Astrocyte of the spinal cord (primary cell): ENCODE data around the gene SASH1.

Experiments
- DNase-seq: peaks from one replicate; pipeline ENCODE4 v3.0.0; 2011; ENCODE audit warnings: low read depth, low spot score
- H3K4me3 ChIP-seq: 2 replicates; pipeline ENCODE4 v1.5.1; 2011; ENCODE audit warnings: low read depth, mild to moderate bottlenecking, low read length, moderate library complexity
- in situ Hi-C: cut with HindIII; loops from 2 replicates; pipeline ENCODE4 v1.10.0; 2017; ENCODE audit warnings: low sequenced_read_pairs
- TF ChIP-seq, protein P1 (sequence below): IDR thresholded peaks from 2 replicates; pipeline ENCODE4 v1.5.1; 2012; ENCODE audit warnings: low read depth, mild to moderate bottlenecking, low read length, inconsistent platforms

The SASH1 gene

DNA sequence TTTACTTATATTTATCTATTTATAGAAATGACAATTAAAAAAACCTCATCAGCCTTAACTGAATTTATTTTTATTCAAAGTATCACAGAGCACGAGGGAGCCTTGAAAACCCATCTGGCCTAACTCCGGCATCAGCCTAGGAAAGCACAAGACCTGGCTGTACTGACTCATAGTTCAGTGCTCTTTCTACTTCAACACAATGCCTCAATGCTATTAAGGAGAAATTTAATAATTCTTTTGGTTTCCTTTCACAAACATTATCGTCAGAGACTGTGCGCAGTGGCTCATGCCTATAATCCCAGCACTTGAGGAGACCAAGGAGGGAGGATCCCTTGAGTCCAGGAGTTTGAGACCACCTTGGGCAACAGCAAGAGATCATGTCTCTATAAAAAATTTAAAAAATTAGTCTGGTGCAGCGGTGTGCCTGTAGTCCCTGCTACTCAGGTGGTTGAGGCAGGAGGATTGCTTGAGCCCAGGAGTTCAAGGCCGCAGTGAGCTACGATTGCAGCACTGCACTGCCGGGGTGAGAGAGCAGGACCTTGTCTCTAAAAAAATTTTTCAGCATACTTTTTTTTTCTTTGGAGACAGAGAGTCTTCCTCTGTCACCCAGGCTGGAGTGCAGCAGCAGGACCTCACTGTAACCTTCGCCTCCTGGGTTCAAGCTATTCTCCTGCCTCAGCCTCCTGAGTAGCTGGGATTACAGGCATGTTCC, 1.9 kb upstream of the SASH1 start:
- in situ Hi-C loops = no loop called here
- no peak overlapping the region for H3K4me3 ChIP-seq
- DNase-seq = no peak
- TF ChIP-seq, protein P1, sequence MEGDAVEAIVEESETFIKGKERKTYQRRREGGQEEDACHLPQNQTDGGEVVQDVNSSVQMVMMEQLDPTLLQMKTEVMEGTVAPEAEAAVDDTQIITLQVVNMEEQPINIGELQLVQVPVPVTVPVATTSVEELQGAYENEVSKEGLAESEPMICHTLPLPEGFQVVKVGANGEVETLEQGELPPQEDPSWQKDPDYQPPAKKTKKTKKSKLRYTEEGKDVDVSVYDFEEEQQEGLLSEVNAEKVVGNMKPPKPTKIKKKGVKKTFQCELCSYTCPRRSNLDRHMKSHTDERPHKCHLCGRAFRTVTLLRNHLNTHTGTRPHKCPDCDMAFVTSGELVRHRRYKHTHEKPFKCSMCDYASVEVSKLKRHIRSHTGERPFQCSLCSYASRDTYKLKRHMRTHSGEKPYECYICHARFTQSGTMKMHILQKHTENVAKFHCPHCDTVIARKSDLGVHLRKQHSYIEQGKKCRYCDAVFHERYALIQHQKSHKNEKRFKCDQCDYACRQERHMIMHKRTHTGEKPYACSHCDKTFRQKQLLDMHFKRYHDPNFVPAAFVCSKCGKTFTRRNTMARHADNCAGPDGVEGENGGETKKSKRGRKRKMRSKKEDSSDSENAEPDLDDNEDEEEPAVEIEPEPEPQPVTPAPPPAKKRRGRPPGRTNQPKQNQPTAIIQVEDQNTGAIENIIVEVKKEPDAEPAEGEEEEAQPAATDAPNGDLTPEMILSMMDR = no peak

DNA sequence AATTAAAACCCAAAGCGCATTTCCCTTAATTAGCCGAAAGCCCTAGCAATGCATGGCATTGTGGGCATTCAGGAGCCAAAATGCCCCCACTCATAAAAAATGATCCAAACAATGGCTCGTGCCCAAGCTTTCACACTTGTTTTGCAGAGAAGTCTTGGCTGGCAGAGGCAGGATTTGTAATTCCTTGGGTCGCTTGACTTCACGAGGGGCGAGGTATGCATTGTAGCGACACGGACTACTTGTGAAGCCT, 613 bp upstream of the SASH1 start:
- in situ Hi-C loops = no loop called here
- H3K4me3 ChIP-seq = peak overlapping the region; percentile 73
- TF ChIP-seq, protein P1 = no peak
- DNase-seq = no peak

DNA sequence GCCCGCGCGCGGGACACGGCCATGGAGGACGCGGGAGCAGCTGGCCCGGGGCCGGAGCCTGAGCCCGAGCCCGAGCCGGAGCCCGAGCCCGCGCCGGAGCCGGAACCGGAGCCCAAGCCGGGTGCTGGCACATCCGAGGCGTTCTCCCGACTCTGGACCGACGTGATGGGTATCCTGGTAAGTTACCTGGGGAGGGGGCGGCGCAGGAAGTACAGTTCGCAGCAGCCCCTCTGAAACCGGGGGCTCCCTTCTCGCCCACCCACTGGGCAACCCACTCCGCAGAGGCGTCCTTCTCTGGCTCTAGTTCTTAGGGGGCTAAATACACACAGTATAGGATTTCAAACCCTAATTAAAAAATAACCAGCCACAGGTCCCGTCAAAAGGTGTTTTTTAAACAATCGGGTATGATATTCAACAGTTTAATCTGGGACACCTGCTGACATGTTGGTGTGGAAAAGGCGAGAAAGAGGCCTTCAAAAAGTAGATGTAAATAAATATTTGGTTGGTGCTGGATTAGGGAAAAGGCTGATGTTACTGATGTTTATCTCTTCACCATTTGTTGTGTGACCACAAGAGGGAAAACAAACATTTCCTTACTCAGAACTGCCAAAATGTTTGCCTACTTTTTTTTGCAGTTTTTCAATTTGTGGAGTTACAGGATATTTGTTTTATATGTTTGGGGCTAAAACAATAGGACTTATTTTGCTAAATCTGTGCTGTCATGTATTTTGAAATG, 577 bp downstream of the SASH1 start:
- TF ChIP-seq, protein P1 = no peak
- in situ Hi-C loops = no loop called here
- DNase-seq = no peak
- H3K4me3 ChIP-seq = peak overlapping the region; percentile 73

DNA sequence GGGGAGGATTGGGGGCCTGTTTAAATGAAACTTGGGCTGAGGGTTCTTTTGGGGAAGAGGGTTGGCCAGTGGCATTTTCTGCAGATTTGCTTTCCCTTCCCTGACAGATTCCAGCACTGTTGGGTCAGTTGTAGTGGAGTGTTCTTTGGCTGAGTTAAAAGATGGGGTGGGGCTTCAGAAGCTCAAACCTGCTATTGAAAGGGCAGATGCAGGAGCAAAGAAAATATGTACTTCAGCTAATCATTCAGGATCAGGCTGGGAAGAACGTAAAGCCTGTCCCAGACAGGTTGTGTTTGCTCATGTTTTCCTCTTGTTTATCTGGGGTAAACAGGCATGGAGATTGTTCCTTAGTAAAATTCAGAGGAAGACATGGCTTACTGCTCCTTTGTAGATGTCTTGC, 2.5 kb downstream of the SASH1 start:
- TF ChIP-seq, protein P1 = no peak

DNA sequence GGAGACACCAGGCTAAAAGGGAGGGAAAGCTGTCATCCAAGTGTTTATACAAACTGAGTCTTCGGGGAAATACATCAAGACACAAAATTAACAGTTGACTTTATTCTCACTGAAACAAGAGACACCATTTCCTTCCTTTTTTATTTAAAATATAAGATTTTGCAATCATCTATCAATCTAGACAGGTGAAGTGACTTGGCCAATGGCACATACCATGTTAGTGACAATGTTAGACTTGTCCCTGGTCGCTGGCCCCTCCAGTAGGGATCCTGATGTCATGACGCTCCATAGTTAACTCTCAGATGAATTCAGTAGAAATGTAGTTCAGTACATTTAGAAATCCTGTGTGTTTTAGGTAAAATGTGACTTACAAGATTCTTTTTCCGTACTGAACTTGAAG, 2.9 kb downstream of the SASH1 start:
- in situ Hi-C loops = no loop called here
- TF ChIP-seq, protein P1 = no peak
- no peak overlapping the region for H3K4me3 ChIP-seq
- DNase-seq = no peak

More for the DNA sequence above, 2.5 kb downstream of the SASH1 start:
- in situ Hi-C loops = no loop called here
- no peak overlapping the region for H3K4me3 ChIP-seq
- DNase-seq = no peak

DNA sequence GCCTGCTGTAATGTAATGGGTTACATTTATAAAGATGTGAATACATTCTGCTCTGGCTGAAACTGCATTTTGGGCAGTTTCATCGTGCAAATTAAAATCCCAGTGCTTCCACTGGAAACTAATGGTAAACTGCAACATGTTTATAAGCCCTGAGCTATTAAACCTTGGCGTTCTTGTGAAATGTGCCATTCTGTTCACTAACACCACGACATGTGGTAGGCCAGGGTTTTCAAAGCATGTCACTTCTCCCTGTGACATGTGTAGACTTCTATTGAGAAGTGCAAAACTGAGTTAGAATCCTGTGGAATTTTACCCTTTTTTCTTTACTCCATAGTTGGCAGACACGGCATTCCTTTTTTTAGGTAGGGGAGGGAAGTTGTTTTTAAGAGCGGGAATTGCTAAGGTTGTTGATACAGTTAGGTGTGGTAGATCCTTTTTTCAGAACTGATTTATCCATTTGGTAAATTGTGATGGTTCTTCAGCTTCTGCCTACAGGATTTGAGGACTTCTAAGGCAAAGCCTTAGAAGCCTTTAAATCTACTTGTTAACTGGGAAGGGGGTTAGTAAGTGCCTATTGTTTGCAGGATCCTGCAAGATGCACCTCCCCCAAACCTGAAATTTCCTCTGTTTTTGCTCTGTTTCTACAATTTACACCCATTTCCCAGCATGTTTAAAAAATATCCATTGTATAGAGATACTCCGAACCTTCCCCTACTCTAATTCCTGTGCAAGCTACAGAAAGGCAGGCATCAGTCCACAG, 4.2 kb downstream of the SASH1 start:
- TF ChIP-seq, protein P1 = no peak
- H3K4me3 ChIP-seq = no peak overlapping the region
- in situ Hi-C loops = no loop called here
- DNase-seq = no peak
